ENCODE results near the gene IGFL3. TPM values are rescaled to one million over a fixed set of nuclear protein-coding genes. Genes with fewer than 3 reads are reported as not detected.

Gene IGFL3
- total and polyA plus RNA-seq, 2 of the 13 experiments (the other 11 are each of a cell fraction or from before 2014, with no cell fraction given), result not detected

DNA sequence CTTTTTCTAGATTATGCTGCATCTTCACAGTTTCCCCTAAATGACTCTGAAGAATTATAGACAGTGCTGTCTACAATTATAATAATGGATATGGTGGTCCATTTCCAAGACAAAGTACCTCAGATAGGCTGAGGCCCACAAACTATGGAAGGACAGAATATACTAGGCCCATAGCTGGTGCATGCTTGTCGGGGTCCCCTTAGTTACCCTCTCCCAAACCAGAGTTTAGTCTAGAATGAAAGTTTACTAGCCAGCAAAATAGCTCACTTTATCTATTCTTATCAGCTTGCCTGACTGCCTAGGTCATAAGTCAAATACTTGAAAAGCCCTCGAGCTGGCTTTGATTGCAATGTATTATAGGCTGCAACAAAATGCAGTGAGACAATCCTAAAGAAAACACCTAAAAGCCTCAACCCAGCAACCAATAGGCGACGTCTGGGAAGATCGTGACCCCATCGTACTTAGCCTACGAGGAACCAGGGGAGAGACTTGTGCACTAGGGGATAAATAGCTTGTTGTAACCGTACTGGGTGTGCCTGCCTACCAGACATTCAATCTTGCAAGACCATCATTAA, 22.8 kb upstream of the IGFL3 start (continued):
- TF ChIP-seq ZNF580 (CRISPR knock-in tag; IDR thresholded peaks at IDR 0.05; ENCODE audit: borderline replicate concordance, low read depth) (no peak), ZNF230 (CRISPR knock-in tag; IDR thresholded peaks at IDR 0.05) (no peak), ATM (IDR thresholded peaks at IDR 0.05; ENCODE audit: borderline replicate concordance) (no peak)
- TF ChIP-seq, protein P1, sequence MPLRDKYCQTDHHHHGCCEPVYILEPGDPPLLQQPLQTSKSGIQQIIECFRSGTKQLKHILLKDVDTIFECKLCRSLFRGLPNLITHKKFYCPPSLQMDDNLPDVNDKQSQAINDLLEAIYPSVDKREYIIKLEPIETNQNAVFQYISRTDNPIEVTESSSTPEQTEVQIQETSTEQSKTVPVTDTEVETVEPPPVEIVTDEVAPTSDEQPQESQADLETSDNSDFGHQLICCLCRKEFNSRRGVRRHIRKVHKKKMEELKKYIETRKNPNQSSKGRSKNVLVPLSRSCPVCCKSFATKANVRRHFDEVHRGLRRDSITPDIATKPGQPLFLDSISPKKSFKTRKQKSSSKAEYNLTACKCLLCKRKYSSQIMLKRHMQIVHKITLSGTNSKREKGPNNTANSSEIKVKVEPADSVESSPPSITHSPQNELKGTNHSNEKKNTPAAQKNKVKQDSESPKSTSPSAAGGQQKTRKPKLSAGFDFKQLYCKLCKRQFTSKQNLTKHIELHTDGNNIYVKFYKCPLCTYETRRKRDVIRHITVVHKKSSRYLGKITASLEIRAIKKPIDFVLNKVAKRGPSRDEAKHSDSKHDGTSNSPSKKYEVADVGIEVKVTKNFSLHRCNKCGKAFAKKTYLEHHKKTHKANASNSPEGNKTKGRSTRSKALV (CRISPR knock-in tag; IDR thresholded peaks at IDR 0.05), result no peak
- TF ChIP-seq, protein P2, sequence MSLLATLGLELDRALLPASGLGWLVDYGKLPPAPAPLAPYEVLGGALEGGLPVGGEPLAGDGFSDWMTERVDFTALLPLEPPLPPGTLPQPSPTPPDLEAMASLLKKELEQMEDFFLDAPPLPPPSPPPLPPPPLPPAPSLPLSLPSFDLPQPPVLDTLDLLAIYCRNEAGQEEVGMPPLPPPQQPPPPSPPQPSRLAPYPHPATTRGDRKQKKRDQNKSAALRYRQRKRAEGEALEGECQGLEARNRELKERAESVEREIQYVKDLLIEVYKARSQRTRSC (CRISPR knock-in tag; IDR thresholded peaks at IDR 0.05; ENCODE audit: low read depth), result no peak

DNA sequence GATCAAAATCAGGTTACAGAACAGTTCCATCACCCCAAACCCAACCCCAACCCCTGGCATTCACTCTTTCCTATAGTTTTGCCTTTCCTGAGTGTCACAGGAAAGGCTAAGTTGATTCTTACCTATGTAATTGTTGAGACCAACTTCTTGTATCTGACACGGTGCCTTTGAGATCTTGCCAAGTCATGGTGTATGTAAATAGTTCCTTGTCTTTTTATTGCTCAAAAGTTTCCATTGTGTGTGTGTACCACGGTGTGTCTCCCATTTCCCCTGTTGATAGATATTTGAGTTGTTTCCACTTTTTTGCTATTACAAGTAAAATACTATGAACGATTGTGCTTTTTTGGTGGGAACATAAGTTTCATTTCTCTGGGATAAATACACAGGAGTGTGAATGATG, 20.3 kb upstream of the IGFL3 start:
- no peak for FAIRE-seq
- POLR2A ChIA-PET, result no interaction called here
- no TSS peak for BruUV-seq (replicated peaks)
- TF ChIP-seq ZNF557 (CRISPR knock-in tag; IDR thresholded peaks at IDR 0.05) (no peak), ZNF207 (IDR thresholded peaks at IDR 0.05; ENCODE audit: borderline replicate concordance) (no peak), RAD51 (IDR thresholded peaks at IDR 0.05; ENCODE audit: borderline replicate concordance) (no peak), ZNF382 (CRISPR knock-in tag; IDR thresholded peaks at IDR 0.05; ENCODE audit: borderline replicate concordance) (no peak), ZNF570 (CRISPR knock-in tag; IDR thresholded peaks at IDR 0.05; ENCODE audit: borderline replicate concordance) (no peak), NFE2L1 (CRISPR knock-in tag; IDR thresholded peaks at IDR 0.05; ENCODE audit: borderline replicate concordance) (no peak)
- TF ChIP-seq, protein P3, sequence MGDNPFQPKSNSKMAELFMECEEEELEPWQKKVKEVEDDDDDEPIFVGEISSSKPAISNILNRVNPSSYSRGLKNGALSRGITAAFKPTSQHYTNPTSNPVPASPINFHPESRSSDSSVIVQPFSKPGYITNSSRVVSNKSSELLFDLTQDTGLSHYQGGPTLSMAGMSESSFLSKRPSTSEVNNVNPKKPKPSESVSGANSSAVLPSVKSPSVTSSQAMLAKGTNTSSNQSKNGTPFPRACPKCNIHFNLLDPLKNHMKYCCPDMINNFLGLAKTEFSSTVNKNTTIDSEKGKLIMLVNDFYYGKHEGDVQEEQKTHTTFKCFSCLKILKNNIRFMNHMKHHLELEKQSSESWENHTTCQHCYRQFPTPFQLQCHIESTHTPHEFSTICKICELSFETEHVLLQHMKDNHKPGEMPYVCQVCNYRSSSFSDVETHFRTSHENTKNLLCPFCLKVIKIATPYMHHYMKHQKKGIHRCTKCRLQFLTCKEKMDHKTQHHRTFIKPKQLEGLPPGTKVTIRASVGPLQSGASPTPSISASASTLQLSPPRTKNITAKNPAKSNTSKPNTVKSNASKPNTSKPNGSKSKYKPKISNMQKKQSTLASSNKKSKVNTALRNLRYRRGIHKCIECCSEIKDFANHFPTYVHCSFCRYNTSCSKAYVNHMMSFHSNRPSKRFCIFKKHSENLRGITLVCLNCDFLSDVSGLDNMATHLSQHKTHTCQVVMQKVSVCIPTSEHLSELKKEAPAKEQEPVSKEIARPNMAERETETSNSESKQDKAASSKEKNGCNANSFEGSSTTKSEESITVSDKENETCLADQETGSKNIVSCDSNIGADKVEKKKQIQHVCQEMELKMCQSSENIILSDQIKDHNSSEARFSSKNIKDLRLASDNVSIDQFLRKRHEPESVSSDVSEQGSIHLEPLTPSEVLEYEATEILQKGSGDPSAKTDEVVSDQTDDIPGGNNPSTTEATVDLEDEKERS (CRISPR knock-in tag; IDR thresholded peaks at IDR 0.05), result no peak

More for the DNA sequence above, 20.3 kb upstream of the IGFL3 start:
- Histone ChIP-seq H3K79me2 (ENCODE audit: insufficient read depth, low read length) (no peaks in the 10 kb centered on the region), H3K9me3 (ENCODE audit: low read length) (no peaks in the 10 kb centered on the region), H2AFZ (ENCODE audit: low read length) (no peak overlapping the region), H3K27me3 (ENCODE audit: control insufficient read depth in 1 of 2, insufficient read depth in 2 of 2, low read length in 2 of 2) (peaks cover 0 to 10% of the 10 kb centered on the region in 2 experiments; a peak in 1 of 5 replicates), H3K4me3 (replicated peaks in 1 of 3; ENCODE audit: insufficient read depth in 1 of 3, low read depth in 2 of 3, low read length in 3 of 3) (no peak overlapping the region), H3K36me3 (replicated peaks in 1 of 2; ENCODE audit: control insufficient read depth in 1 of 2, insufficient read depth in 2 of 2, low read length in 2 of 2) (no peaks in the 10 kb centered on the region), H3K27ac (ENCODE audit: extremely low read length, insufficient read depth, low read length) (no peak overlapping the region), H4K20me1 (ENCODE audit: insufficient read depth, low read length) (no peaks in the 10 kb centered on the region), H3K9ac (ENCODE audit: insufficient read depth, low read depth, low read length) (no peak overlapping the region), H3K4me2 (ENCODE audit: low read depth, low read length) (no peak overlapping the region), H3K4me1 (ENCODE audit: insufficient read depth, low read length) (no peaks in the 10 kb centered on the region)
- intact Hi-C loops (cut with micrococcal nuclease; ENCODE audit: unreplicated experiment) (no loop called here), in situ Hi-C loops (cut with HindIII; ENCODE audit: extremely low pct_ligation_motif_present, low pct_unique_long_range_greater_than_20kb) (no loop called here)
- CTCF ChIA-PET (ENCODE audit: low intra/inter-chr PET ratio, low total read pairs), result no interaction called here
- ATAC-seq, result no peak
- no peak for DNase-seq (ENCODE audit: low spot score)
- 12% methylated on average over 3 of the region's 3 CpGs for WGBS (ENCODE audit: low lambda C conversion rate)

Measured in HepG2 (cell line).